ENCODE results near the gene UQCC3. TPM values are rescaled to one million over a fixed set of nuclear protein-coding genes. Genes with fewer than 3 reads are reported as not detected.

The UQCC3 gene
- total and polyA plus RNA-seq, 2 donors from 2014 or later = 7.6 to 24.8 TPM

- no peak for DNase-seq
- Histone ChIP-seq H3K36me3 (ENCODE audit: control insufficient read depth in 2 of 3, insufficient read depth in 3 of 3, low read length in 3 of 3) (peaks cover 26 to 85% (median 53%) of the 10 kb centered on the region in 3 donors), H3K9me3 (ENCODE audit: control insufficient read depth in 2 of 3, insufficient read depth in 1 of 3, low read length in 3 of 3) (no peaks in the 10 kb centered on the region), H3K4me3 (ENCODE audit: low read length in 3 of 3) (no peak overlapping the region), H3K4me1 (ENCODE audit: control insufficient read depth in 2 of 3, insufficient read depth in 2 of 3, low read depth in 1 of 3, low read length in 3 of 3) (peaks cover 0 to 8% (median 0%) of the 10 kb centered on the region in 3 donors), H3K27me3 (ENCODE audit: control insufficient read depth, insufficient read depth, low read length) (no peaks in the 10 kb centered on the region), H3K27ac (ENCODE audit: low read depth in 2 of 2, low read length in 2 of 2) (no peak overlapping the region), H3K9ac (ENCODE audit: low read length in 3 of 3) (no peak overlapping the region)
- TF ChIP-seq, protein P1, sequence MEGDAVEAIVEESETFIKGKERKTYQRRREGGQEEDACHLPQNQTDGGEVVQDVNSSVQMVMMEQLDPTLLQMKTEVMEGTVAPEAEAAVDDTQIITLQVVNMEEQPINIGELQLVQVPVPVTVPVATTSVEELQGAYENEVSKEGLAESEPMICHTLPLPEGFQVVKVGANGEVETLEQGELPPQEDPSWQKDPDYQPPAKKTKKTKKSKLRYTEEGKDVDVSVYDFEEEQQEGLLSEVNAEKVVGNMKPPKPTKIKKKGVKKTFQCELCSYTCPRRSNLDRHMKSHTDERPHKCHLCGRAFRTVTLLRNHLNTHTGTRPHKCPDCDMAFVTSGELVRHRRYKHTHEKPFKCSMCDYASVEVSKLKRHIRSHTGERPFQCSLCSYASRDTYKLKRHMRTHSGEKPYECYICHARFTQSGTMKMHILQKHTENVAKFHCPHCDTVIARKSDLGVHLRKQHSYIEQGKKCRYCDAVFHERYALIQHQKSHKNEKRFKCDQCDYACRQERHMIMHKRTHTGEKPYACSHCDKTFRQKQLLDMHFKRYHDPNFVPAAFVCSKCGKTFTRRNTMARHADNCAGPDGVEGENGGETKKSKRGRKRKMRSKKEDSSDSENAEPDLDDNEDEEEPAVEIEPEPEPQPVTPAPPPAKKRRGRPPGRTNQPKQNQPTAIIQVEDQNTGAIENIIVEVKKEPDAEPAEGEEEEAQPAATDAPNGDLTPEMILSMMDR (IDR thresholded peaks at IDR 0.05; ENCODE audit: borderline replicate concordance, extremely low read depth, insufficient read depth) = no peak
- intact Hi-C loops (cut with DNase I) = no loop called here
- no peak for FAIRE-seq
Observed at GRCh38 chr11:62716816-62717215, 45.3 kb downstream of the UQCC3 start.

- DNase-seq = no peak
- H3K36me3 ChIP-seq (ENCODE audit: control insufficient read depth in 2 of 3, insufficient read depth in 3 of 3, low read length in 3 of 3) = peaks cover 31 to 91% (median 63%) of the 10 kb centered on the region in 3 donors
Observed at GRCh38 chr11:62719302-62719978, 48.0 kb downstream of the UQCC3 start.

GRCh38 chr11:62721994-62722393, 50.5 kb downstream of the UQCC3 start:
- Histone ChIP-seq H3K4me3 (ENCODE audit: low read length in 3 of 3) (no peak overlapping the region), H3K9me3 (ENCODE audit: control insufficient read depth in 2 of 3, insufficient read depth in 1 of 3, low read length in 3 of 3) (no peaks in the 10 kb centered on the region), H3K27ac (ENCODE audit: low read depth in 2 of 2, low read length in 2 of 2) (no peak overlapping the region), H3K9ac (ENCODE audit: low read length in 3 of 3) (no peak overlapping the region), H3K27me3 (ENCODE audit: control insufficient read depth, insufficient read depth, low read length) (no peaks in the 10 kb centered on the region), H3K36me3 (ENCODE audit: control insufficient read depth in 2 of 3, insufficient read depth in 3 of 3, low read length in 3 of 3) (peaks cover 26 to 68% (median 42%) of the 10 kb centered on the region in 3 donors), H3K4me1 (ENCODE audit: control insufficient read depth in 2 of 3, insufficient read depth in 2 of 3, low read depth in 1 of 3, low read length in 3 of 3) (peaks cover 0 to 13% (median 3%) of the 10 kb centered on the region in 3 donors)
- TF ChIP-seq, protein P1 (IDR thresholded peaks at IDR 0.05; ENCODE audit: borderline replicate concordance, extremely low read depth, insufficient read depth) = no peak
- no peak for FAIRE-seq
- intact Hi-C loops (cut with DNase I) = no loop called here
- peak in 3 of 5 donors; percentile 19 to 61 (median 35) for DNase-seq

More at GRCh38 chr11:62719302-62719978, 48.0 kb downstream of the UQCC3 start:
- no peak overlapping the region for H3K4me3 ChIP-seq (ENCODE audit: low read length in 3 of 3)
- H3K27ac ChIP-seq (ENCODE audit: low read depth in 2 of 2, low read length in 2 of 2) = no peak overlapping the region
- no peaks in the 10 kb centered on the region for H3K27me3 ChIP-seq (ENCODE audit: control insufficient read depth, insufficient read depth, low read length)
- FAIRE-seq = no peak
- H3K4me1 ChIP-seq (ENCODE audit: control insufficient read depth in 2 of 3, insufficient read depth in 2 of 3, low read depth in 1 of 3, low read length in 3 of 3) = peaks cover 0 to 12% (median 0%) of the 10 kb centered on the region in 3 donors
- H3K9ac ChIP-seq (ENCODE audit: low read length in 3 of 3) = no peak overlapping the region
- H3K9me3 ChIP-seq (ENCODE audit: control insufficient read depth in 2 of 3, insufficient read depth in 1 of 3, low read length in 3 of 3) = no peaks in the 10 kb centered on the region
- intact Hi-C loops (cut with DNase I) = no loop called here
- TF ChIP-seq, protein P1 (IDR thresholded peaks at IDR 0.05; ENCODE audit: borderline replicate concordance, extremely low read depth, insufficient read depth) = no peak

Other genes with a start within 250 kb of the UQCC3 start
- gene AHNAK, start 124.9 kb upstream of the UQCC3 start, total RNA-seq = 700 TPM
- gene AHNAK, start 124.9 kb upstream of the UQCC3 start, polyA plus RNA-seq (ENCODE audit: insufficient read depth, low read depth, low replicate concordance) = 36.6 TPM
- 1,136 TPM for gene EEF1G, start 97.8 kb upstream of the UQCC3 start, total RNA-seq
- 1,809 TPM for gene EEF1G, start 97.8 kb upstream of the UQCC3 start, polyA plus RNA-seq (ENCODE audit: insufficient read depth, low read depth, low replicate concordance)
- gene TUT1, start 80.2 kb upstream of the UQCC3 start, total RNA-seq = 29.5 TPM
- gene TUT1, start 80.2 kb upstream of the UQCC3 start, polyA plus RNA-seq (ENCODE audit: insufficient read depth, low read depth, low replicate concordance) = 18.7 TPM
- 71.8 TPM for gene MTA2, start 69.8 kb upstream of the UQCC3 start, total RNA-seq
- 34.4 TPM for gene MTA2, start 69.8 kb upstream of the UQCC3 start, polyA plus RNA-seq (ENCODE audit: insufficient read depth, low read depth, low replicate concordance)
- 83.3 TPM for gene EML3, start 58.9 kb upstream of the UQCC3 start, total RNA-seq
- 35.0 TPM for gene EML3, start 58.9 kb upstream of the UQCC3 start, polyA plus RNA-seq (ENCODE audit: insufficient read depth, low read depth, low replicate concordance)
- gene ROM1, start 58.4 kb upstream of the UQCC3 start, total RNA-seq = 7.9 TPM
- 11.1 TPM for gene ROM1, start 58.4 kb upstream of the UQCC3 start, polyA plus RNA-seq (ENCODE audit: insufficient read depth, low read depth, low replicate concordance)
- gene B3GAT3, start 49.7 kb upstream of the UQCC3 start, total RNA-seq = 50.6 TPM
- 66.2 TPM for gene B3GAT3, start 49.7 kb upstream of the UQCC3 start, polyA plus RNA-seq (ENCODE audit: insufficient read depth, low read depth, low replicate concordance)
- 309 TPM for gene GANAB, start 25.1 kb upstream of the UQCC3 start, total RNA-seq
- 110 TPM for gene GANAB, start 25.1 kb upstream of the UQCC3 start, polyA plus RNA-seq (ENCODE audit: insufficient read depth, low read depth, low replicate concordance)
- 21.2 TPM for gene INTS5, start 18.4 kb upstream of the UQCC3 start, total RNA-seq
- gene INTS5, start 18.4 kb upstream of the UQCC3 start, polyA plus RNA-seq (ENCODE audit: insufficient read depth, low read depth, low replicate concordance) = 11.2 TPM
- 44.5 TPM for gene C11orf98, start 6.5 kb upstream of the UQCC3 start, total RNA-seq
- 138 TPM for gene C11orf98, start 6.5 kb upstream of the UQCC3 start, polyA plus RNA-seq (ENCODE audit: insufficient read depth, low read depth, low replicate concordance)
- gene CSKMT, start 6.4 kb upstream of the UQCC3 start, total RNA-seq = 12.1 TPM
- 8.2 TPM for gene CSKMT, start 6.4 kb upstream of the UQCC3 start, polyA plus RNA-seq (ENCODE audit: insufficient read depth, low read depth, low replicate concordance)
- 7.9 TPM for gene LBHD1, start 594 bp downstream of the UQCC3 start, total RNA-seq
- gene LBHD1, start 594 bp downstream of the UQCC3 start, polyA plus RNA-seq (ENCODE audit: insufficient read depth, low read depth, low replicate concordance) = 5.3 TPM
- 89.2 TPM for gene UBXN1, start 7.4 kb downstream of the UQCC3 start, total RNA-seq
- 139 TPM for gene UBXN1, start 7.4 kb downstream of the UQCC3 start, polyA plus RNA-seq (ENCODE audit: insufficient read depth, low read depth, low replicate concordance)
- 1.2 TPM for gene LRRN4CL, start 17.9 kb downstream of the UQCC3 start, total RNA-seq
- 0.58 TPM for gene LRRN4CL, start 17.9 kb downstream of the UQCC3 start, polyA plus RNA-seq (ENCODE audit: insufficient read depth, low read depth, low replicate concordance)
- 93.2 TPM for gene BSCL2, start 35.8 kb downstream of the UQCC3 start, total RNA-seq
- 249 TPM for gene BSCL2, start 35.8 kb downstream of the UQCC3 start, polyA plus RNA-seq (ENCODE audit: insufficient read depth, low read depth, low replicate concordance)
- gene GNG3, start 36.0 kb downstream of the UQCC3 start, total RNA-seq = not detected
- 1.1 TPM for gene GNG3, start 36.0 kb downstream of the UQCC3 start, polyA plus RNA-seq (ENCODE audit: insufficient read depth, low read depth, low replicate concordance)
- gene HNRNPUL2, start 55.8 kb downstream of the UQCC3 start, total RNA-seq = 49.0 TPM
- gene HNRNPUL2, start 55.8 kb downstream of the UQCC3 start, polyA plus RNA-seq (ENCODE audit: insufficient read depth, low read depth, low replicate concordance) = 37.1 TPM
- gene TTC9C, start 56.8 kb downstream of the UQCC3 start, total RNA-seq = 24.8 TPM
- 39.2 TPM for gene TTC9C, start 56.8 kb downstream of the UQCC3 start, polyA plus RNA-seq (ENCODE audit: insufficient read depth, low read depth, low replicate concordance)
- 15.0 TPM for gene ZBTB3, start 82.5 kb downstream of the UQCC3 start, total RNA-seq
- gene ZBTB3, start 82.5 kb downstream of the UQCC3 start, polyA plus RNA-seq (ENCODE audit: insufficient read depth, low read depth, low replicate concordance) = 4.8 TPM
- 66.0 TPM for gene POLR2G, start 89.9 kb downstream of the UQCC3 start, total RNA-seq
- gene POLR2G, start 89.9 kb downstream of the UQCC3 start, polyA plus RNA-seq (ENCODE audit: insufficient read depth, low read depth, low replicate concordance) = 143 TPM
- gene TAF6L, start 99.7 kb downstream of the UQCC3 start, total RNA-seq = 27.1 TPM
- gene TAF6L, start 99.7 kb downstream of the UQCC3 start, polyA plus RNA-seq (ENCODE audit: insufficient read depth, low read depth, low replicate concordance) = 19.3 TPM
- 57.1 TPM for gene TMEM179B, start 115.7 kb downstream of the UQCC3 start, total RNA-seq
- 105 TPM for gene TMEM179B, start 115.7 kb downstream of the UQCC3 start, polyA plus RNA-seq (ENCODE audit: insufficient read depth, low read depth, low replicate concordance)
- gene TMEM223, start 120.3 kb downstream of the UQCC3 start, total RNA-seq = 16.5 TPM
- 34.9 TPM for gene TMEM223, start 120.3 kb downstream of the UQCC3 start, polyA plus RNA-seq (ENCODE audit: insufficient read depth, low read depth, low replicate concordance)
- gene NXF1, start 133.8 kb downstream of the UQCC3 start, total RNA-seq = 83.8 TPM
- 70.7 TPM for gene NXF1, start 133.8 kb downstream of the UQCC3 start, polyA plus RNA-seq (ENCODE audit: insufficient read depth, low read depth, low replicate concordance)
- 39.6 TPM for gene STX5, start 160.4 kb downstream of the UQCC3 start, total RNA-seq
- 44.6 TPM for gene STX5, start 160.4 kb downstream of the UQCC3 start, polyA plus RNA-seq (ENCODE audit: insufficient read depth, low read depth, low replicate concordance)
- gene TEX54, start 161.2 kb downstream of the UQCC3 start, total RNA-seq = not detected
- not detected for gene TEX54, start 161.2 kb downstream of the UQCC3 start, polyA plus RNA-seq (ENCODE audit: insufficient read depth, low read depth, low replicate concordance)
- 48.9 TPM for gene WDR74, start 167.9 kb downstream of the UQCC3 start, total RNA-seq
- 38.5 TPM for gene WDR74, start 167.9 kb downstream of the UQCC3 start, polyA plus RNA-seq (ENCODE audit: insufficient read depth, low read depth, low replicate concordance)
- 203 TPM for gene SLC3A2, start 209.2 kb downstream of the UQCC3 start, total RNA-seq
- 299 TPM for gene SLC3A2, start 209.2 kb downstream of the UQCC3 start, polyA plus RNA-seq (ENCODE audit: insufficient read depth, low read depth, low replicate concordance)
- 0.44 TPM for gene CHRM1, start 249.7 kb downstream of the UQCC3 start, total RNA-seq
- gene CHRM1, start 249.7 kb downstream of the UQCC3 start, polyA plus RNA-seq (ENCODE audit: insufficient read depth, low read depth, low replicate concordance) = 0.22 TPM

Data from kidney (tissue), 14 donors.